NCI-H2171 (cell line): ENCODE data around the gene ZRANB2.

ENCODE experiments used
- DNase-seq: peaks from one replicate; lab custom pipeline; 2025; lab: John Stamatoyannopoulos, UW

ZRANB2 gene, protein sequence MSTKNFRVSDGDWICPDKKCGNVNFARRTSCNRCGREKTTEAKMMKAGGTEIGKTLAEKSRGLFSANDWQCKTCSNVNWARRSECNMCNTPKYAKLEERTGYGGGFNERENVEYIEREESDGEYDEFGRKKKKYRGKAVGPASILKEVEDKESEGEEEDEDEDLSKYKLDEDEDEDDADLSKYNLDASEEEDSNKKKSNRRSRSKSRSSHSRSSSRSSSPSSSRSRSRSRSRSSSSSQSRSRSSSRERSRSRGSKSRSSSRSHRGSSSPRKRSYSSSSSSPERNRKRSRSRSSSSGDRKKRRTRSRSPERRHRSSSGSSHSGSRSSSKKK

DNA sequence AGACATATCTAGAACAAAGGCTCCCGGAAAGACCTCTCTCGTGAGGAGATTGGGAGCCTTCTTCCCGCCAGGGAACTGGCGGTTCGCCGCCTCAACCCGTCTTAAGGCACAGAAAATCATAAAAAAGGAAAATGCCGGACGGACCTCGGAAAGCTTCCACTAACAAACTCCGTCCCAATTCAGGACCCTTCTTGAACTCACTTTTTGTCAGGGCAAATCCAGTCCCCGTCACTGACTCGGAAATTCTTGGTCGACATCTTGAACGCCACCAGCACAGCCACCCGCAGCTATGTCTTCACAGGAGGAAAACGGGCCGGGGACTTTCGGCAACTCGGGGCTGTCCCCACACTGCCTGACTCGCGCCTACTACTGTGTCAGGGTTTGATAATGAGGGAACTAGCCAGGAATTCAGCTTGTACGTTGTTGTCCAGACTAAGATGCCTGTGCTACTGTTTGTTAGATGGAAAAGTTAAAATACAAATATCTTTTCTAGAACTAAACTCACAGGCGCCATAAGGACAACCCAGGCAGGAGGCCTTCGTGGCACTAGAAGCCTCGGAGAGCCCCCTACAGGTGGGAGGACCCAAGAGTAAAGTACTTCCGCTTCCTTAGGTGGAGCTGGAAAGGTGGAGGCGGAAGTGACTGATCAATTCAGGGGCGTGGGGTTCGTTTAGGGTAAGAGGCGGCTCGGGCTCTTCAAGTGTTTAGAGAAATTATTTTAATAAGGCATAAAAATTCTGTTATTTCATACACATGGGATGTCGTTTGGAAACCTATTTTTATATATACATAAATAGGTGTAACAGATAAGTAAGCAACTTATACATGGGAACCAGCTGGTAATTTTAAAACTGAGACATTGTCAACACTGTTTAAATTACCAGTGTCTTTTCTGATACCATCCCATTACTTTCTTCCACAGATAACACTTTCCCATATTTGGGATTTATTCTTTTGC lies at the start of gene ZRANB2:
TSS of gene ZRANB2 (minus strand) at position 297 of the 958 bp plus-strand sequence. CDS start at position 257, 40 bp downstream.
- peak; percentile 96 for DNase-seq

DNA sequence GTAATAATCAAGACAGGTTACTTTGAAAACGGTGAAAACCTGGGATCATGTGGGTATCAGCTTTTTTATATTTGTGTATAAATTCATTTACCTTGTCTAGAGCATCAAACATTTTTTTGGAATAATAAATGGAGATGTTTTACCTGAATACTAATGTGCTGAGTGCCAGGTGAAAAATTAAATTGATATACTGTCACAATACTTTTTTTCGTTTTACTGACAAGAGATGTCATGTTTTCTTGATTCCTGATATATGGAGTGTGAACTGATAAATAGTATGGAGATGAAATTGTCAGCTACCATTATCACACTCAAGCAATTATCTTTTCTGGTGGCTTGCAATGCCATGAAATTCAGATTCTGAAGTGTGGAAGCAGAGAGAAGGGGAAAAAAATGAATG lies 47.2 kb upstream of the ZRANB2 start:
- DNase-seq: no peak

DNA sequence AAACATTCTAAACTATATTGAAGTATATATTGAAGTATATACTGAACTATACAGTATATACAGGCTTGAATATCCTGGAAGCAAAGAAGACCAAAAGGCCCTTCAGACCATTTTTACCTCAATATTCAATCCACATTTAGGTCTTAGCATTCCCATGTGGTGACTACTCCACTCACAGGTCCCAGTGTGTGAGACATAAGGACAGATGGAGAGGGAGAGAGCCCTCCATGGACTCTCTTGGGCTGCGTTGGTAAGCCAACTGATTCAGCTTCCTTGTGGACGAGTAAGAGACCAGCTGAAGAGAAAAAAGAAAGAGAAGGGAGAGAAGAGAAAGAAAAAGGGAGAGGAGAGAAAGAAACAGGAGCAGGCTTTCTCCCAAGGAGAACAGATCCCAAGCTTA lies 37.3 kb upstream of the ZRANB2 start:
- DNase-seq: no peak

DNA sequence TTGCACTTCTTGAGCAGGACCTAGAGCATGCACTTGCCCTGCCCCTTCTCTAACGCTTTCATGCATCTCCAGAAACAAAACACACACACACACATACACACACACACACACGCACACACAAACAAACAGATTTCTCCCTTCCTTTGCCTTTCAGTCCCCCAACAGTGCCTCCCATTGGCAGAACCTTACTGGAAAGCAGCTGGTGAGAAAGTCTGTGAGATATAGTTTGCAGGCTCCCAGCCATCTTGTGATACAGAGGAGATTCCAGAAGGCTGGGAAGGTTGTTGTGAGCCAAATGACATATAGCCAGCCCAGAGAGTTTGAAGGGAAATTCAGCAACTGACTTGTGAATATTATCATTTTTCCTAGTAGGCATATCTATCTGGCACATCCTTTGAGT lies 35.9 kb upstream of the ZRANB2 start:
- DNase-seq: no peak

DNA sequence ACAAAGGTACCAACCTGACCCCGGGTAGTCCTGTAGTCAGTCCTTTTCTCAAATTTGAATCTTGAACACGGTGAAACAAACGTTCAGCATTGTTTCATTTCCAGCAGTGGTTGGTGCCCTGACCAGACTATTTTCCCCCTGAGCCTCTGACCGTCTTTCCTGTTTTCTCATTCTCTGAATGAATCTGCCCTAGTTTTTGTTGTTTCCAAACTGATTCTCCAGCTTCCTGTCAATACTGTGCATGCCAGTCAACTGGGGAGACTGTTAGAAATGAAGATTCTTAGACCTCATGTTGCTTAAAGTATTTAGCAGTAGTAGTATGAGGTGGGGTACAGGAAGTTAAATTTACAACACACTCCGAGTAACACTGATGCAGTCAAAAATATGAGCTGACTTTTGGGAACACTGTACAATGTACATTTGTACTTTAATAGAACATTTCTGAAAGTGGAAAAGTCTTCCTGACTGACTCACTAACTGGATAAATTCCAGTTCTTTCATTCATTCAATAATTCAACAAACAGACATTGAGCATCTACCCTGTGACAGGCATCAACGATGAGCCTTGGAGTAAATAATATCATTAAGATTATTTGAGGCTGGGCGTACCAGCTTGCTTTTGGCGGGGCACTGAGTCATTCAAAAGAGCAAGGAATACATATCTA lies 26.0 kb upstream of the ZRANB2 start:
- DNase-seq: no peak

DNA sequence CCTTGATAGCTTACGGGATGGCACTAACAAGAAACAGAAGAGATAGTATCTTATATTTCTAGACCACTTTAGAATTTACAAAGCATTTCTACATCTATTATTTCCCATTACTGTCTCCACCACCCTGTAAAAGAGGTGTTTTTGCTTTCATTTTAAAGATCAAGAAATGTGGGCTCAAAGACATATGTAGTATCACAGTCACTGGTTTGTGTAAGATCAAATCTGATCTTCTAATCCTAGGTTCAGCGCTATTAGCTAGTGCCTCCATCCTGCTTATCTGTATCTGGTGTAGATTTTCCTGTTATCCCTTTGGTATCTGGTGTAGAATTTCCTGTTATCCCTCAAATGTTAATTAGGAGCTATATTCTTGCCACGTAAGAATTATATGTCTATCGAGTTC lies 23.6 kb upstream of the ZRANB2 start:
- DNase-seq: no peak

DNA sequence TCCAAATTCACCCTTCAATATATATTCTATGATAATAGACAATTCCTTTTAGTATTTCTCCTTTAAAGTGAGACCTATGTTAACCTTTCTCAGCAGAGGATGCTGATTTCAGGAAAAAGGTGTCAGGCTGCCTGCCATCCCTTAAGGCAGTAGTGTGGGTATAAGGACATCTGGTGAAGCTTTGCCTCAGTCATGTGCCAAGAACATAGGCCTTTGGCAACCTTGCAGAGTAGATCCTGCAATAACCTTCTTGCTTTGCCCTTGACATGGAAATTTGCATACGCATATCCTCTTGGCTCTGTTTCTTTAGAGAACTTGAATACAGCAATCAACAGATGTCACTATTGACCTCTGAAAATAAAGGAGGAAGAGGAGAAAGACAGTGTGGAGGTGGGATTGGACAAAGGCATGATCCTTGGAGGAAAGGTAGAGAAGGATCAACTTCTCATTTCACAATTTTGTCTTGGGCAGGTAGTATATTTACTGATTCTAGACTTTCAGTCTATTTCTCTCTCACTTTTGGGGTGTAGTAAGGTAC lies 21.1 kb upstream of the ZRANB2 start:
- no peak for DNase-seq

DNA sequence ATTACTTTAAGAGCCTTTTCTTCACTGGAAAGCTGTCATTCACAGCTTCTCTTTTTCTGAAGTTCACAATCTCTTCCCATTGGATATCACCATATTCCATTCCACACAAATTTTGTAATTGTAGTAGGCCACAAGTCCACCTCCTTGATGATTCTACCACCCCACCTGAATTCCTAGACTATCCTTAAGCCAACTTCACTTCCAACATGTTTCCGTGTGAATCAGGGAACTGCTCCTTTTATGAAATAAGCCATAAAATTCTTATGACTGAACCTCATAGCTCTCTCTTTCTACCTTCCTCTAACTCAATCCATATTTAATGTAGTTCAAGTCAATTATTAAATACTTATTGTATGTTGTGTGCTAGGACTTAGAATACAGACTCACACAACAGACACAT lies 16.6 kb upstream of the ZRANB2 start:
- DNase-seq: no peak

DNA sequence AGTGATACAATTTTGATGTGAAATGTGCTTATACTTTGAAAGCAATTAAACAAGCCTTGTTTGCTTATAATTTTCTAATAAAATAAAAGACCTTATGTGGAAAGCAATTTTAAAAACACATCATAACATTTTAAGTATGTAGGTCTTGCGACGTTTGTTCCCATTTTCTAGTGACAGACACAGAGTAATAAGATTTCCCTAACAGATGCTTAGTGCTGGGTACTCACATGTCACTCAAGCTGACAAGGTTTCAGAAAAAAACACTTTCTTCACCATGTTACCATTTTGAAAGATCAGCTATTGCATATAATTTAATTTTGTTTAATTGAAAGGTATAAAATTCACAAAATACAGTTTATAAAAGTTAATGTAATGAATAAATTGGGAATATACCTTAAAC lies 14.1 kb upstream of the ZRANB2 start:
- no peak for DNase-seq

DNA sequence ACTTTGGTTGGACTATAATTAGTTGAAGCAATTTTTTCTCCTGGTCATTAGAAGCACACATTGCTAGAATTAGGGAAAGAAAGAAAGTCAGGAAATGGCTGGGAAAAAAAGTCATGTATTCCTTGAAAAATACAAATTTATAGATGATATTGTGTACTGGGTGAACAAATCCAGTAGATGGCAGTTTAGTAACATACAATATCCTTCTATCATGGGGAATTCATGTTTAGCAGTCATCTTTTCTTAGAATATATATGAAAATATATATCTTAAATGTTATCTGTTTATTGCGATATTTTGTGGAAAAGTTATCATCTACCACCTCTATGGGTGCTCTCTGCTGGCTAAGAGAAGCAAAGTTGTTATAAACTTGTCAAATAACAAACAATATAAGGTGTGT lies 13.1 kb upstream of the ZRANB2 start:
- no peak for DNase-seq

DNA sequence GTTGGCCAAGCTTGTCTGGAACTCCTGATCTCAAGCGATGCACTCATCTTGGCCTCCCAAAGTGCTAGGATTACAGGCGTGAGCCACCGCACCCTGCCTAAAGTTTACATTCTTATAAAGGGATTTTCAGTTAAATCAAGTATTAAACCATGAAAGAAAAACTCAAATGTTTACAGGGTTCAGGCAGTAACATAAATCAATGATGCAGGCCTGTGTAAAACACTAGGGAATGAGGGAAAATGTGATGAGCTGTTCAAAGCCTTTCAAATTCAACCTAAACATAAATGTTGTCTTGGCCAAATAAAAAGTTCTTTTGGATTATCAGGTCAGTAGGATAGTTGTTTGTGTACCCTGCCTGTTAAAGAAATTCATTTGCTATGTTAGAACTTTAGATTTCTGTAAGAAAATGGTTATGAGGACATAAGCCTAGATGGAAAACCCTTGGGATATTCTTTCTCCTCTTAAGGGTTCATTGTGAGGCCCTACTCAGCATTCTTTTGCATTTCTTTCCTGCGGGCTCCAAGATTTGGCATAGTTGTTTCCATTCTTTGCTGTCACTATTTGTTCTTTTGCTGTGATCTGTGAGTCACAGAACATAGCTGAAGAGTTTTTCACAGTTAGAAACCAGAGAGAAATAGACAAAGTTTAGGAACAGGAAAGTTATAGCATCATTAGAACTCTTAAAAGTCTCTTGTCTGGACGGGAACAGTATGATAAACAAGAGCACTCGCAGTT lies 8.9 kb upstream of the ZRANB2 start:
- no peak for DNase-seq

DNA sequence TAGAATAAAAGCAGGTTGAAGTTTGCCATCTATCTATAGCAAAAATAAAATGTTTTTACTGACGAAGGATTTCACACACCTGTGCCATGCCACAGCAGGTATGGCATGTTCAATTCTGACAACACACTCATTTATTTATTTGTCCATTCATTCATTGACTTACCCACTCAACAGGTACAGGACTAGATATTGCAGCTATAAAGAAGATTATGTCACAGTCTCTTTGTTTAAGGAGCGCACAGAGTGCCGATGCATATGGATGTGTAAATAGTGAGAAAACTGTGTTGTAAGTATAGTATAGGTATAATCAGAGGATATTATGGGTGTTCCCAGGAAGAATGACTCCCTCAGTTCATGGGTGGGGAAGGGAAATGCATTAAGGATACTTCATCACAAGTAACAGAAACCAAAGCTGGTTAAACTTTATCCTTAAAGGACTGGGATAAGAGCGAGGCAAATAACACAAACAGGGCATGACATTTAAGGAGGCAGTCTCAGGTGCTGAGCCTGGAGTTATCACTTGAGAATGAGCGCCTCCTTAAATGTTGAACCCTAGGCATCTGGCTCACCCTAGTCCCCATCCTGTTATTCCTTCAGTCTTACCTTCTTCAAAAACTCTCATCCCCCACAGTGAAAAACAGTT lies 7.9 kb upstream of the ZRANB2 start:
- DNase-seq: no peak

DNA sequence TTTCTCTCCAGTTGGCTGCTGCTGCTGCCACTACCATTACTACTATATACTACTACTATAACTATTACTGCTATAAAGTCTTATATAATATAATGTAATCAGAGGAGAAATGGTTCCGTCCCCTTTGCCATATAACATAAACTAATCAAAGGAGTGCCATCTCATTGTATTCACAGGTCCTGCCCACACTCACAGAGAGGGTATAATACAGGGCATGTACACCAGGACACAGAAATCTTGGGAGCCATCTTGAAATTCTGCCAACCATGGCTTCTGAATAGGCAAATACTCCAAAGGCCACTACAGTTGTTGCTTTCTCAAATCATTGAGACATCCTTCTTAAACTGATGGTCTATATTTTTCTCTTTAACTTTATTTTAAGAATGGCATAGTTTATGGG lies 6.9 kb upstream of the ZRANB2 start:
- no peak for DNase-seq

DNA sequence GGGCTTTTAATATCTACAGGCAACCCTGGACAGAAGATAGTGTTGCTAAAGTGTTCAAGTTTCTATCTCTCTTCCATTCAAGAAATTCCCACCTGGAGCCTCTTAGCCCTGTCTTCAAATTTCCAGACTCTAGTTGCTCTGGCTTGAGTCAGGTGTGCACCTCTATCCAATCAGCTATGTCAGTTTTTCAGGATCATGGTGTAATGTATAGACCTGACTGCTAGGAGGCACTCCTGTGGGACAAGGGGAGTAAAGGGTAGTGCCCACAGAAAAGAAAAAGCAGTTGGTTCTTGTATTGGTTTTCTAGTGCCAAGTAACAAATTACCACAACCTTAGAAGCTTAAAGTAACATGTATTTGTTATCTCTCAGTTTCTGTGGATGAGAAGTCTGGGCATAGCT lies 6.2 kb upstream of the ZRANB2 start:
- no peak for DNase-seq

DNA sequence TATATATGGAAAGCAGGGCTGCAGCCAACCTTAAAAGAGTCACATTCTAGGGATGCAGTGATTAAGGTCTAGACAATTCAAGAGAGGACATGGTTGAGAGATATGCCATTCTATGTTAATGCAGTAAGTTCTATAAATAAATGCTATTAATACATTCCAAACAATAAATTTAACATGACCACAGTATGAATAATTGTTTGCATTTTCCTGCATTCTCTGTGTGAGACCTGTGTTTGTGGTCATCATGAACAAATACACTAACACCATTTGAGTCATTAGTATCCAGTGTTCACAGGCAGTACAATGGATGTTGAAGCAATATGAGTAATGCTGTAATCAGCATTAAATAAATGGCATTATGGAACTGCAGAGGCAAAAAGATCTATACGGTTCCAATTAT lies 5.5 kb upstream of the ZRANB2 start:
- DNase-seq: no peak

DNA sequence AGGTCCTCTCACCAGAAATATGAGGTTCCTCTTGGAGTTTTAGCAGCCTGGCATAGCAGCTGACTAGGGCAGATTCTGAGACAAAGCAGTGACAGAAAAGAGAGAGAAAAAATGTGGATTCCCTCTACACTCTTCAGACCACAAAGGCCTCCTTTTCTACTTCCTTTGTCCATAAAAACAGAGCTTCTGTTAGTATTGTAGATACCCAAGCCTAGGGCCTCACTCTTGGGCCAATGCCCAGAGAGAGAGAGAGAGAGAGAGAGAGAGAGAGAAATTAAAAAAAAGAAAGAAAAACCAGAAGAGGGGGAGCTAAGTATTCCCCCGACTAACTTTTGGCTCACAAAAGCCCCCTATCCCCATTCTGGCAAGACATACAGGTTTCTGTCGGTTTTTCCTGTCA lies 2.4 kb upstream of the ZRANB2 start:
- DNase-seq: no peak

DNA sequence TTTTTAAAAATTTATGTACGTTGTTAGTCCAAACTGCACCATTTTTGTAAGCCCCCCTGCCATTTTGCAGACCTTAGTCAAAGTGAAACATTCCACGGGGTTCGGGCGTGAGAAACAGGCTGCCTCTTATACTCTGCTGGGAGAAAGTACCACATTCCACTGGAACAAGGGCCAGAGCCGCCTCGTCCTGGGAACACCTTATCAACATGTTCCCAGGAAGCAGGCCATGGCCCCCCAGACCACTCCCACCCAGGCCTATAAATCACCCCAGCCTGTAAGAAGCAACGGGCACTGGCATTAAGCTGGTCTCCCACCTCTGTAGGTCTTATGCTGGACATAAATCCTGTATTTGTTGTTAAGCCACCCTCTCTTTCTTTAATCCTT lies 854 bp upstream of the ZRANB2 start:
- no peak for DNase-seq

DNA sequence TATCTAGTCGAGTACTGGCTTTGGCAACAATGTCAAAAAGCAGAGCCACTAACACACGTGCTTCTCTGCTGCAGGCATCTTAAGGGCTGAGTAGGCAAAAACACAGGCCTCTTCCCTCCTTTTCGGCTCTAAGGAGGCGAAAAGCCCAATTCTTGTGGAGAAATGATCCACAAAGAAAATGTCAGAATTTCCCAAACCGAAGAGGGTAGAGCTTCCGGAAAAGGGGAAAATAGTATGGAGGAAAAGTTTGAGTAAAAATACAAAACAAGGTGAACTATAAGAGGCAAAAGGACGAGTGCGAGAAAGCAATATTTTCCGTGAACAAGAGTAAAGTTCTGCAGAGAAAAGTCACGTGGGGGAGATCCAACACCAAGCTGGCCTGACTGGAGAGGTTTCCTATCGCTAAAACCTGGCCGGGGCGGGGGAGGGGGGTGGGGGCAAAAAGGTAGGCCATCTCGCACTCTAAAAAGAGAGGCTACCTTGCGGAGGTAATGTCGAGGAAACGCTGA lies 551 bp downstream of the ZRANB2 start:
- peak; percentile 18 for DNase-seq

DNA sequence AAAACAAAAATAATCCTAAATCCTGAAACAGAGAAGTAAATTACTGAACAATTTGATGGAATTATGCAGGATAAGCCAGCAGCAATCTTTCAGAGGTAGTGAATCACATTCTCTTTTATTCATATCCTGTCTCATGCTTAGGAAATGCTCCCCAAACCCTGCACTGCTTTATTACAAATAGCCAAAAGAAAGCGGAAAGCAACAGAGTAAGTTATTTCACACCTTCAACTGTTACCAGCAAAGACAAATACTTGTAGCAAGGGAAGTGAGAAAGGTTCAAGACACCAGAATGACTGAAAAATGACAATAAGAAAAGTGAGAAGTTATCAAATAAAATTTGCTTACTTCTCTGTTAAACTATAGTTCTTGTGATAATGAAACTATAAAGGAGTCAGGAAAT lies 6.2 kb downstream of the ZRANB2 start:
- DNase-seq: no peak

DNA sequence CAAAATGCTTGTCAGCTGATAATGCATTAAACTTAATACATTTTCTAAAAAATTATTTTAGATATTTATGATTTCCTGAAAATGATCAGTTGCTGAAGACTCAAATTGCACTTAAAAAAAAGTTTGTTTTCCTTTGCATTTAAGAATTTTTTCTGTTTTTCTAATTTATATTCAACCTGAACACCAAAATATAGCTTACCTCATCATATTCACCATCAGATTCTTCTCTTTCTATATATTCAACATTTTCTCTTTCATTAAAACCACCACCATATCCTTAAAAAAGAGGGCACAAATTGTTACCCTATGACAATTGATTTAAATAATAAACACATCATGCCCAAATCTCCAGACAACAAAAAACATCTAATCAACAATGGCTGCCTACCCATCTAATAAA lies 8.6 kb downstream of the ZRANB2 start:
- DNase-seq: no peak

DNA sequence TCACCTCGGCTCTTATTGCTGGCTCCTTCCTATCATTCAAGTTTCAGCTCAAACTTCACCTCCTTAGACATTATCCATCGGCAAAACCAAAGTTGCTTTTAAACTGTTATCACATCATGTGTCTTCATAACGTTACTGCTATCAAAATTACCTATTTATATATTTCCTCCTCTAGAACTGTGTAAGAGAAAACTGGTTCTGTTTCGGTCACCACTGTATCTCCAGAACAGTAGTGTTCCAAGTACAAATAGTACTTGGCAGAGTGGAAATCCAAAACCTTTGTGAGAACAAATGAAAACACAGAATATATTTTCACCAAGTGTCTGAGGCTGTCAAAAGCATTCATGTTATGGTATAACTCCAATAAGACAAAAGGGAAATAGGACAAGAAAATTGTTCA lies 9.1 kb downstream of the ZRANB2 start:
- no peak for DNase-seq
